Measurements from ENCODE around the gene RASD2.
"Not testable (repeated sequence)": the region's sequence is repeated elsewhere in the genome, so short reads cannot be mapped to it uniquely, and the experiment has no call there.

The RASD2 gene

DNA sequence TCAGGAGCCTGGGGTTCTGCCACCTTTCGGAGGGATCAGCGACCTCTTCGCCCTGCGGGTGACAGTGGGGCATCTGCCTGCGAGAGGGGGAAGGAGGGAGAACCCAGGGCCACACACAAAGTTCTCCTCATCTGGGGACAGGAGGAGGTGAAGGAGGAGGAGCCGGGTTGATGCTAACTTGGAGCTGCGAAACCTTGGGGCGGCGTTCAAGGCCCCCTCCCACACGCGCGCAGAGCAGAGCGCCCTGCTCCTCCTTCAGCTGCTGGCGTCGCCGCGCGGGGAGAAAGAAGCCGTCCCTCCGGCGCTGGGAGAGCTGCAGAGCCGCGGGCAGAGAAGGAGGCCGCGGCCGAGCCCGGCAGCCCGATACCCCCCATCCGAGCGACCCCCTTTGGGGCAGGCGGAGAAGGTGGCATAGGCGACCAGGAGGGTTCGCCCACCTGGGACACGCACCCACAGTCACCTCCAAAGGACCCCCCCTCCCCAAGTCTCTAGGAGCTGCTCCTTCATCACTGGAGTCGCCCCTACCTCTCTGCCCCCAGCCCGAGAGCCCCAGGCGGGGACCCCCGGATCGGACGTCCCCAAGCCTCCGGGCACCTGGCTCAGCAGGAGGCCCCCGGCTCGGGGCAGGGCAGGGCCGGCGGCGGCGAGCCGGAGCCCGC lies at the start of gene RASD2:
RASD2 (plus strand) TSS at position 237 of the 659 bp plus-strand sequence. CDS start 5,979 bp downstream, outside the sequence.
- ATAC-seq = peak; percentile 47 to 56

DNA sequence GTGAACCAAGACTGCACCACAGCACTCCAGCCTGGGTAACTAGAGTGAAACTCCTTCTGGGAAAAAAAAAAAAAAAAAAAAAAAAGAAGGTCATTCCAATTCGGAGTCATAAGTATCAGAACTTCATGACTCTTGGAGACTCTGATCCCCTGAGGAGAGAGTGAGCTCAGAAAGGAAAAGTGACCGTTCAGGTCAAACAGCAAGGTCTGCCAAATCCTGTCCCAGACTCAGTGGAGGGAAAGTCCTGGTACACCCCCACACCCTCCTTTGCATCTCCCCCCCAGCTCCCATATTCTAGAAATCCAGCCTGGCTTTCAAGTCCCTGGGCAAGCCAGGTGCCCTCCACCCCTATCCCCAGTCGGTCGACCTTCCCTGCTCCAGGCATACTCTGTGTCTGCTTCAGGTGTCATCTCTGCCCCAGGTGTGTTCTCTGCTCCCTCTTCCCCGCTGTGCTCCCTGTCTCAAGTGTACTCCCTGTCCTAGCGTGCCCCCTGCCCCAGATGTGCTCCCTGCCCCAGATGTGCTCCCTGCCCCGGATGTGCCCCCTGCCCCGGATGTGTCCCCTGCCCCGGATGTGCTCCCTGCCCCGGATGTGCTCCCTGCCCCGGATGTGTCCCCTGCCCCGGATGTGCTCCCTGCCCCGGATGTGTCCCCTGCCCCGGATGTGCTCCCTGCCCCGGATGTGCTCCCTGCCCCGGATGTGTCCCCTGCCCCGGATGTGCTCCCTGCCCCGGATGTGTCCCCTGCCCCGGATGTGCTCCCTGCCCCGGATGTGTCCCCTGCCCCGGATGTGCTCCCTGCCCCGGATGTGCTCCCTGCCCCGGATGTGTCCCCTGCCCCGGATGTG lies 49.3 kb upstream of the RASD2 start:
- not testable (repeated sequence) for ATAC-seq

- ATAC-seq = no peak
Observed at GRCh38 chr22:35491908-35492380, 48.7 kb upstream of the RASD2 start.

GRCh38 chr22:35493074-35493473 lies 47.6 kb upstream of the RASD2 start:
- no peak for ATAC-seq

DNA sequence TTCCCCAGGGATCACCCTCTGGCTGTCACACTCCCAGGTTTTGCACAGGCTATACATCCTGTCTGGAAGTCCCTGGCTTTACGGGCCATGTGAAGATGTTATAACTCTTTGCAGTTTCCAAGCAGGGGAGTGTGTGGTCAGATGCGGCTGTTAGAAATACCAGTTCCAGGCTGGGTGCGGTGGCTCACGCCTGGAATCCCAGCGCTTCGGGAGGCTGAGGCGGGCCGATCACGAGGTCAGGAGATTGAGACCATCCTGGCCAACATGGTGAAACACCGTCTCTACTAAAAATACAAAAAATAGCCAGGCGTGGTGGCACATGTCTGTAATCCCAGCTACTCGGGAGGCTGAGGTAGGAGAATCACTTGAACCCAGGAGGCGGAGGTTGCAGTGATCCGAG lies 44.9 kb upstream of the RASD2 start:
- ATAC-seq = not testable (repeated sequence)

DNA sequence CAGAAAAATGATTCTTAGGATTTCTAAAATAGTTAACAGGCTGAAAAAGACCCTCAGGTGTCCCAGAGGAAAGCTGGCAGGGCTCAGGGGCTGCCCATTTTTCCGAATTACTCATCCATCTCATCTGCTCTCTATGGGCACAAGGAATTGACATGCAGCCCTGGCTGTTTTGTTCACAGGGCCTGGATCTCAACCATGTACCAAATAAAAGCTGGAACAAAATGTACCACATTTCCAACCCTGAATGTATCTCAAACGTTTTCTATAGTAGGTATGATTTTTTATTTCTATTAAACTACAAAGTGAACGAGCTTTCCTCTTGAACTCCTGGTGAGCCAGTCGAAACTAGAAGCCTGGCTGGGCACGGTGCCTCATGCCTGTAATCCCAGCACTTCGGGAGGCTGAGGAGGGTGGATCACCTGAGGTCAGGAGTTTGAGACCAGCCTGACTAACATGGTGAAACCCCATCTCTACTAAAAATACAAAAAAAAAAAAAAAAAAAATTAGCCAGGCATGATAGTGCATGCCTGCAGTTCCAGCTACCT lies 43.8 kb upstream of the RASD2 start:
- no peak for ATAC-seq

GRCh38 chr22:35498026-35498800 lies 42.4 kb upstream of the RASD2 start:
- ATAC-seq = no peak

DNA sequence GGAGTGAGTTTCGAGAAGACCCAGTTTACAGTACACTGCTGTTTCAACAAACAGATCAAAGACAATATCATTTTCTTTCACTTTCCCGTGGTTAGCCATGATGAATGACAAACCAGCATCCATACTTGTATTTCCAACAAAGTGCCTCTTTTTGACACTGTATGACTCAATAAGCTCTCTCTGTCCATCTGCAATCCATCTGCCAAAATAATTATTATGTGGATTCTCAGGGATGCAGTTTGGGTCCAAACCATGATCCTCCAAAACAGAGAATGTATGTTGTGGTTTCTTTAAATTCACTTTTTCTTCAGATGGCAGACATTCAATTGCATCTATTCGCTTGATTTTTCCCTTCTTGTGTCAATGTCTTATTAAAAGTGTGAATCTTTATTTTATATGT lies 37.8 kb upstream of the RASD2 start:
- ATAC-seq = no peak

GRCh38 chr22:35505399-35506258 lies 35.0 kb upstream of the RASD2 start:
- no peak for ATAC-seq

DNA sequence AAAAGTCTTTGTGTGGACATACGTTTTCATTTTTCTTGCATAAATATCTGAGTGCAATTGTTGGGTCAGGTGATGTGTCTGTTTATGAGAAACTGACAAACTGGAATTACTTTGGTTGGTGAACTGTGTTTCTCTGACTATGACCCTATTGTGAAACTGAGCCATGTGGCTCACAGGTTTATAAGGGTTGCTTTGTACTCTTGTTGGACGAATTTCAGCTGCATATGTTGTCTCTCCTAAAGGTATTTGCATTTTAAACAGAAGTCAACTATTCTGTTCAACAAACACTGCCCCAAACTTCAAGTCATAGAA lies 34.4 kb upstream of the RASD2 start:
- no peak for ATAC-seq

- not testable (repeated sequence) for ATAC-seq
Observed at GRCh38 chr22:35507851-35508250, 32.8 kb upstream of the RASD2 start.

GRCh38 chr22:35509451-35509850 lies 31.2 kb upstream of the RASD2 start:
- ATAC-seq = no peak

DNA sequence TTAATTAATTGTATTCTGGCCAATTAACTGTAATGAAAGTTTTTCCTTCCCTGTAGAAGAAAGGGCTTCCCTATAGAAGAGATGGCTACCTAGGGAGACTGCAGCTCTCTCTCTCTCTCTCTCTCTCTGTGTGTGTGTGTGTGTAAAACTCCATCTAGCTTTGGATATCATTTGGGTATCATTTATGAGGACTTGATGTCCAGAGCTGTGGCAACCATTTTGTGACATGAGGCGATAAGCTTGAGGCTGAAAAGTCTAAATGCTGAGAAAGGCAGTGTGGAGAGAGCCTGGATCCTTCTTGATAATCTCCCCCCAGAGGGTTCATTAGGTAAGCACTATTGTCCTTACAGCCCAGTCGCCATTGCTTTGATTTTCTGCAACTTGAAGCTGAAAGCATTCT lies 30.7 kb upstream of the RASD2 start:
- ATAC-seq = no peak

DNA sequence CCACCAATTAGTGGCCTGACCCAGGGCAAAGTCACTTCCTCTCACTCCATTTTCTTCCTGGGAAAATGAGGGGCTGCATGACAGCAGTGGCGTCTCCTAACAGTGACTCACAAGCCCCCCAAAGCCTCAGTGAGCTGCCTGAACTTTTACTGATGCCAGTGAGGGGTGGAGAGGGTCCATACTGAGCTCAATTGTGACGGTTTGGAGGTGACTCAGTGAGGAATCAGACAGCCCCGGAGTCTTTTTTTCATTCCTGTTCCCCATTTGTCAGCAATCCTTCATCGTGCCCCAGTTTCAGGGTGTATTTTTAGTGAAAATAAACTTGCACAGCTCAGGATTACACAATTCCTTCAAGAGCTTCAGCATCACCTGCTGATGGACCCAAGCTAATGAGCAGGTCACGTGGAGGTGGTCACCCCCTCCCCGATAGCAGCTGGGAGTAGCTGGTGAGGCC lies 30.1 kb upstream of the RASD2 start:
- ATAC-seq = no peak

- ATAC-seq = no peak
Observed at GRCh38 chr22:35510951-35511350, 29.7 kb upstream of the RASD2 start.

DNA sequence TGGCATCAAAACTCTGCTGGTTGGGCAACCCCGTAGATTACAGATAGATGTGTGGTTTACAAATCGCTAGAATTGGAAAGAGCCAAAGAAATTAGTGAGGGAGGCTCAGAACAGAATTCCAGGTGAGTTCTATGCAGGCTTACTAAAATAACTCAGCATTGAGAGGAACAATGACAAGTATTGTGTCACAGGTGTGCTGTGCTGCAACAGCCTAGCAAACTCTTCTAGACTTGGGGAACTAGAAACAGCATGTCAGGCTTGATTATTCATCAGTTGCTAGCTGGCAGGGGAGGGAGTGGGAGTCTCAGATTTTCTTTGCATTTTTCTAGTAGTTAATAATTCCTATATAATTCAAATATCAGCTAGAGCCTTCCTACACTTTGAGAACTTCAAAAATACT lies 26.3 kb upstream of the RASD2 start:
- no peak for ATAC-seq

GRCh38 chr22:35515952-35516351 lies 24.7 kb upstream of the RASD2 start:
- ATAC-seq = not testable (repeated sequence)

DNA sequence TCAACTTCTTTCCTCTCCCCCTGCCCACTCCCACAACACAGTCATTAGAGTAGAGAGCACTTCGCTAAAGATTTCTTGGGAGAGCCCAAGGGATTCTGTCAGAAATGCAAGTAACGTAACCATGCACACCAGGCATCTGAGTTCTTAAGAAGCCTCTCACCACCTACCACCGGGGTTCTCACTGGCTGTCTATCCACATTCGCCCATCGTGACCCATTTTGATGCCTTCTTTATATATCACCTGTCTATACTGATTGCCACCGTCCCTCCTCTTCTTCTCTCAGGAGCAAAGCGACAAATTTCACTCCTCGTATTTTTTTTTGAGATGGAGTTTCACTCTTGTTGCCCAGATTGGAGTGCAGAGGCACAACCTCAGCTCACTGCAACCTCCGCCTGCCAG lies 23.9 kb upstream of the RASD2 start:
- ATAC-seq = no peak

GRCh38 chr22:35517207-35517606 lies 23.4 kb upstream of the RASD2 start:
- no peak for ATAC-seq

GRCh38 chr22:35517769-35518530 lies 22.7 kb upstream of the RASD2 start:
- no peak for ATAC-seq

- ATAC-seq = no peak
Observed at GRCh38 chr22:35518811-35519210, 21.8 kb upstream of the RASD2 start.

All from activated CD4-positive, CD25-positive, alpha-beta regulatory T cell treated with anti-CD3 and anti-CD28 coated beads, Interleukin-2, amount 50 U/mL, for 24 hours (primary cell).